TTC549 (cell line): ENCODE measurements around the gene URB2.
"Not testable (repeated sequence)": the region's sequence is repeated elsewhere in the genome, so short reads cannot be mapped to it uniquely, and the experiment has no call there.

ENCODE experiments used
- FAIRE-seq: peaks from 2 replicates; lab custom pipeline; 2012; peaks lifted over from hg19 to GRCh38; lab: Jason Lieb, UNC

Gene URB2

GRCh38 chr1:229614701-229615100 lies 11.3 kb upstream of the URB2 start:
- no peak for FAIRE-seq

- no peak for FAIRE-seq
These were observed 8.5 kb upstream of the URB2 start for GRCh38 chr1:229617351-229618100.

GRCh38 chr1:229619002-229619401 lies 7.0 kb upstream of the URB2 start:
- FAIRE-seq: no peak

GRCh38 chr1:229619614-229620013 lies 6.4 kb upstream of the URB2 start:
- FAIRE-seq: no peak

GRCh38 chr1:229620876-229621275 lies 5.2 kb upstream of the URB2 start:
- FAIRE-seq: no peak

GRCh38 chr1:229621663-229622062 lies 4.4 kb upstream of the URB2 start:
- FAIRE-seq: no peak

- FAIRE-seq: not testable (repeated sequence)
These were observed 3.4 kb upstream of the URB2 start for GRCh38 chr1:229622641-229623120.

GRCh38 chr1:229623225-229623624 lies 2.8 kb upstream of the URB2 start:
- FAIRE-seq: no peak

- FAIRE-seq: no peak
These were observed 2.2 kb upstream of the URB2 start for GRCh38 chr1:229623838-229624237.

GRCh38 chr1:229624521-229625070 lies 1.5 kb upstream of the URB2 start:
- FAIRE-seq: no peak

GRCh38 chr1:229625071-229625914 lies 754 bp upstream of the URB2 start:
- FAIRE-seq: no peak

GRCh38 chr1:229627003-229627402 lies 956 bp downstream of the URB2 start:
- FAIRE-seq: no peak

- FAIRE-seq: no peak
These were observed 3.2 kb downstream of the URB2 start for GRCh38 chr1:229629261-229629660.

- no peak for FAIRE-seq
These were observed 5.1 kb downstream of the URB2 start for GRCh38 chr1:229631148-229631547.

- FAIRE-seq: no peak
These were observed 5.9 kb downstream of the URB2 start for GRCh38 chr1:229631966-229632365.

GRCh38 chr1:229636042-229636441 lies 10.0 kb downstream of the URB2 start:
- no peak for FAIRE-seq

- FAIRE-seq: no peak
These were observed 11.7 kb downstream of the URB2 start for GRCh38 chr1:229637746-229638145.

- no peak for FAIRE-seq
These were observed 14.4 kb downstream of the URB2 start for GRCh38 chr1:229640455-229640854.

GRCh38 chr1:229641306-229641705 lies 15.3 kb downstream of the URB2 start:
- no peak for FAIRE-seq

GRCh38 chr1:229642376-229642775 lies 16.3 kb downstream of the URB2 start:
- FAIRE-seq: no peak

- peak; percentile 17 for FAIRE-seq
These were observed 16.9 kb downstream of the URB2 start for GRCh38 chr1:229642970-229643369.

GRCh38 chr1:229643996-229644745 lies 18.1 kb downstream of the URB2 start:
- FAIRE-seq: no peak
